Measurements from ENCODE around the gene CASTOR2.
"Not testable (repeated sequence)": the region's sequence is repeated elsewhere in the genome, so short reads cannot be mapped to it uniquely, and the experiment has no call there.

The CASTOR2 gene

GRCh38 chr7:74996361-74996760 is 31.9 kb downstream of the CASTOR2 start:
- DNase-seq, result not testable (repeated sequence)

- DNase-seq, result not testable (repeated sequence)
Measured at GRCh38 chr7:74997811-74998210, 33.3 kb downstream of the CASTOR2 start.

GRCh38 chr7:75001356-75001755 is 36.9 kb downstream of the CASTOR2 start:
- DNase-seq, result not testable (repeated sequence)

DNA sequence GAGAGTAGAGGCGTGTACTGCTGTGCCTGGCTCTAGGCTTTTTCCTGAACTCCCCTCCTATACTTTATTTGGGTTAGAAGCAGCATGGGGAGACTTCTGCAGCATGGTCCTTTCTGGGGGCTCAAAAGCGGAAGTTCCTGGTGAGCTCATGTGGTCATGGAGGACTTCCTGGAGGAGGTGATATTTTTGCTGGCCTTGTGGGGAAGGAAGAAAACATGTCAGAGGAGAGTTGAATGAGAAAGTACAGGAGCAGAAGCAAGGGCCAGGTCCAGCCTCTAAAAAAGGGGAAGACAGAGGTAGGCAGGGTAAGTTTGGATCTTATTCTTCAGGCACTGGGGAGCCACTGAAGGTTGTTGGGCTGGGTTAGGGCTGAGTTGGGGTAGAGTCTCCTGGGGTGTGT is 45.5 kb downstream of the CASTOR2 start:
- DNase-seq, result no peak

- DNase-seq, result no peak
Measured at GRCh38 chr7:75017832-75018231, 53.3 kb downstream of the CASTOR2 start.

GRCh38 chr7:75018570-75019364 is 54.3 kb downstream of the CASTOR2 start:
- no peak for DNase-seq

DNA sequence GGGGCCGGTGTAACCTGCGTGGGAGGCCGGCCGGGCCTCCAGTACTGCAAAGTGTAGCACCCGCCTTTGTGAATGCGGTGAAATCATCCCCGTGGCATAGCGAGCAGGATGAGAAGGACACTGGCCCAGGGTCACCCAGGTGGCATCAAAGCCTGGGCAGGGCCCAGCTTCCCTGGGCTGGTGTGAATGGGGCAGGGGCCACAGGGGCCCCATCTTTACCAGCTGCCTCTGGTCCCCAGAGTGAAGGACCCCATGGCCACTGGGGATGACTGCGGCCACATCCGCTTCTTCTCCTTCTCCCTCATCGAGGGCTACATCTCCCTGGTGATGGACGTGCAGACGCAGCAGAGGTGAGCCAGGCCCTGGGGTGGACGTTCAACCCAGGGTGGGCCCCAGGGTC is 55.3 kb downstream of the CASTOR2 start:
- DNase-seq, result no peak

DNA sequence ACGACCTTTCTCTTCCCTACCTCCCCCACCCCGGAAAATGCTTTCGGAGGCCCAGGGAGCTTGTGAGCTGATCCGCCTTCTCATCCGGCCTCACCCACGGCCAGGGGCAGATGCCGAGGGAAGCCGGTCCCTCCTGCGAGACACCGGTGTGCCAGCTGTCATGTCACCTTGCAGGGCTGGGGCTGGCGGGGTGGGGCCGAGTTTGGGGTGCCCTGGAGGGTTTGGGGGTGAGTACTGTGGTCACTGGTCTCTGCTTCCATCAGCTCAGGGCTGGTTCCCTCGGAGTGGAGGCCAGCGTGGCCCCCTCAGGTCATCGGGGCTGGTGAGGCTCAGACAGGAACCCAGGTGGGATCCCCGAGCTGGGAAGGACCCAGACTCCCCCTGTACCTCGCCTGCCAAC is 60.4 kb downstream of the CASTOR2 start:
- no peak for DNase-seq

GRCh38 chr7:75028299-75028698 is 63.8 kb downstream of the CASTOR2 start:
- no peak for DNase-seq

GRCh38 chr7:75033064-75033463 is 68.6 kb downstream of the CASTOR2 start:
- DNase-seq, result no peak

- DNase-seq, result no peak
Measured at GRCh38 chr7:75033826-75034225, 69.3 kb downstream of the CASTOR2 start.

DNA sequence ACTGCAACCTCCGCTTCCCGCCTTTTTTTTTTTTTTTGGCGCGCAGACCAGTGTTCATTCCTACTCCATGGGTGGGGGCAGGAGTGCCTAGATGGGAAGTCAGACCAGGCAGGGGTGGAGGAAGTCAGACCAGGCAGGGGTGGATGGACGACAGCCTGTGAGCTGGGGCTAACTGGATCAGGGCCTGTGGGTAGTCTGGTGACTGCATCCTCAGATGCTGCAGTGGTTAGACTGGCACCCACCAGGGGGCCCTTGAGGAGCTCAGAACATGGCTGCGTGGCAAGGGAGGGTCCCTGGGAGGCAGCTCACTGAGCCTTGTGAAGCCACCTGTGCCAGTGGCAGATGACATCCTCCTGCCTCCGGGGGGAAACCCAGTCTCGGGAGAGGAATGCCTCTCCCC is 74.0 kb downstream of the CASTOR2 start:
- no peak for DNase-seq

DNA sequence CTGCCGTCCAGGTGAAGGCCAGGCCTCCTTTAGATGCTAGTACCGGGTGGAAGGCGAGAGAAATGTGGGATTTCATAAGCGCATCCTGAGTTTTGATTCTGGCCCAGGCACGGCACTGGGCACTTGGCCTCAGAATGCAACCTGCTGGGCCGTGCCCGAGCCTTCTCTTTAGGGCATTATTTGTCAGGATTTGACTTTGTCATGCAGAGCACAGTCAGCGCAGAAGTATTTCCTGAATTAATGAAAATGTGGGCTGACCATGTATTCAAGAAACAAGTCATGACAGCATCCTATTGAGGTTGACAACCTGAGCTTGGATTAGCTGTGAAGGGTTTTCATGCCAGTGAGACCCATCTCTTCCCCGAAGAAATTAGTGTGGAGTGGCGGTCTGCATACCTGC is 74.7 kb downstream of the CASTOR2 start:
- DNase-seq, result no peak

GRCh38 chr7:75039709-75040108 is 75.2 kb downstream of the CASTOR2 start:
- no peak for DNase-seq

- no peak for DNase-seq
Measured at GRCh38 chr7:75040512-75040911, 76.0 kb downstream of the CASTOR2 start.

- no peak for DNase-seq
Measured at GRCh38 chr7:75042286-75042685, 77.8 kb downstream of the CASTOR2 start.

- no peak for DNase-seq
Measured at GRCh38 chr7:75042831-75043703, 78.6 kb downstream of the CASTOR2 start.

- no peak for DNase-seq
Measured at GRCh38 chr7:75045881-75046280, 81.4 kb downstream of the CASTOR2 start.

- no peak for DNase-seq
Measured at GRCh38 chr7:75048435-75049379, 84.2 kb downstream of the CASTOR2 start.

GRCh38 chr7:75049817-75050216 is 85.3 kb downstream of the CASTOR2 start:
- DNase-seq, result no peak

- no peak for DNase-seq
Measured at GRCh38 chr7:75050501-75050900, 86.0 kb downstream of the CASTOR2 start.

DNA sequence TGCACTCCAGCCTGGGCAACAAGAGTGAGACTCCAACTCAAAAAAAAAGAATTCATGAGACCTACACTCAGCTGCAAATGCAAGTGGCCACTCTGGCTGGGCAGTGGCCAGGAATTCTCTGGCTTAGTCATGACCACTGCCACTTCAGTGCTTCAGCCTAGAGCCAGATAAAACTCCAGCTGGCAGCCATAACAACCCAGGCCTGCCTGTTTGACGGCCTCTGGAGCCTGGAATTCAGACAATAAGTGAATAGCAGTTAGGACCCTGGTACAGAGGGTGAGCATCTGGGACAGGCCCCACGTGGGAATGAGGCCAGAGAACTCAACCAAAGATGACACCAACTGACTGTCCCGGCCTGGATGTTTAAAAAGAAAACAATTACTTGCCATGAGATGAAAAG is 90.2 kb downstream of the CASTOR2 start:
- no peak for DNase-seq

DNA sequence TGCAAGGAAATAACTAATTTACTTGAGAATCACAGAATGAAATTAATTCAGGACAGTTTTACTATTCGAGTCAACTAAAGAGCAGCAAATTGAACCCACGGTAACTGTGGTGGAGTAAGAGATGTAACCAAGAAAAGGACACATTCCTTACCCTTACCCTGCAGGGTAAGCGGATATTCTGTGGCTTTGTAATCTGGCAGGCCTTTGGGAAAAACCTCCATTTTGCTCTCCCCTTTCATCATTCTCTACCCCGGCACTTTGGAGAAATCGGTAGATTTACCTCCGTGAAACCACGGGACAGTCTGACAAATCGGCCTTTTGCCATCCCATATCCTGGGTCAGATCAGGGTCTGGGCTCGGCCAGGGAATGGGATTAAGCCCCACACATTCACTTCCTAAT is 90.7 kb downstream of the CASTOR2 start:
- DNase-seq, result no peak

All from effector CD8-positive, alpha-beta T cell (primary cell).